SK-N-MC (cell line): ENCODE results near the gene PC.

ENCODE experiments used
- EZH2 ChIP-seq: fragments of 200-600 bp; sonication (generic); IDR thresholded peaks from one replicate; pipeline ENCODE4 v1.6.1; 2017; ENCODE audit warnings: antibody characterized with exemption
- POLR2AphosphoS5 ChIP-seq: IDR thresholded peaks from 2 replicates; pipeline ENCODE4 v1.6.1; 2012; ENCODE audit warnings: mild to moderate bottlenecking, low read depth, low read length, borderline replicate concordance

DNA sequence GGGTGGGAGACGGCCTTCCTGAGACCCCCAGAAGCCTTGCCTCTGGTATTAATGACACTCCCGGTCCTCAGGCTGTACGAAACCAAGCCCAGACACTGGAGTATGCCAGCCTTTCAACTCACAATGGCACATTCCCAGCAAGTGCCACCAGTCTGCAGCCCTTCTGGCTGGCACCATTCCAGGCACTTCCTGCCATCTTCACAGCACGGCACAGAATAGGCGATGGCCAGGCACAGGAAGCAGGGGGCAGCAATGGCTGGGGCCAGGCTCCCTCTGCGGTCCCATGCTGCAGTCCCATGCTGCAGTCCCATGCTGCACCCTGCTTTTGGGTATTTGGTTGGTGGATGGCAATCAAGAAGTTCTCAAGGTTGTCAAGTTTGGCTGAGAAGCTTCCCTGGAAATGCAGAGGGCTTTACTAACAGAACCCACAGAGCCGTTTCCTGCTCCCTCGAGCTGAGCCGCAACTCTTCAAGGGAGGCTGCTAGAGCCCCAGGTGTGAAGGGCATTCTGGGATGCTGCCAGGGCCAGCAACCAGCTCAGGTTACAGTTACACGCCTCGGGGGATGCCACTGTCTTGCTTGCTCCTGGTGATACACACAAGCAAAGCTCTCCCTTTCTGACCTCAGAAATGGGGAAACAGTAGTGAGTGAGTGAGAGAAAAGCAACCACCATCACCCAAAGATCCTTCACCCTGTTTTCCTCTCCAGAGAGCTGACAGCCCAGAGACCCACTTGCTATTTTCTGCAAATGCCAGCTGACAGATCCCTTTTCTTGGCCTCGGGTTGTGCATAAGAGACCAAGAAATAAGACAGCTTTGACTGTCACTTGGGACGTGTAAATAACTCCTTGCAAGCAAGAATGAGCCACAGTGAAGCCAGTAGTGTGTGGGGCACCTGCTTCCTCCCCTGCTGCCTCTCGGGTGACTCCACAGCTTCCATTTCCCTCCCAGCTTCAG is 77.4 kb downstream of the PC start:
- no peak for TF ChIP-seq POLR2AphosphoS5
- no peak for TF ChIP-seq EZH2
